ENCODE measurements around the gene DDX20. TPM values are rescaled to one million over a fixed set of nuclear protein-coding genes. Genes with fewer than 3 reads are reported as not detected.

DDX20 gene
- total RNA-seq, 1 donor from 2014 or later = 18.7 TPM

DNA sequence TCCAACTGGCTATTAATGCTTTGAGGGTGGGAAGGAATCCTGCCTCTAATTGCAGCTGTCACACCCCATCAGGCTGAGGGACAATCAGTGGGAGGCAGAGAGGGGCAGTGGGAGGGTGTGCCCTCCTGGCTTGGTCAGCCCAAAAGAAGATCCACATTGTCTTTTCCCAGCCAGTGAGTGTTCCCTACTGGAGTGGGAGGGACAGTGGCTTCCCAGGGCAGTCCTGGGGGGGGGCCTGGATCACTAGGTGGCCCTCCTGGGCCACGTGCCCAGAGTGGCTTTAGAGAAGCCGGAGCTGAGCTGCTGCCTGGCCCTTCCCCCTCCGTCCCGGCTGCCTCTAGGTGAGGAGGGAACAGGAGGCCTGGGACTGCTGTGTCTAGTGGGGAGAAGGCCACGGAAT lies 30.5 kb upstream of the DDX20 start:
- intact Hi-C loops (cut with micrococcal nuclease) = no loop called here
- no peak overlapping the region for H3K27ac Mint-ChIP-seq
- no peak for DNase-seq
- H3K9me3 Mint-ChIP-seq = no peaks in the 10 kb centered on the region
- peaks cover 7% of the 10 kb centered on the region for H3K4me1 Mint-ChIP-seq
- peaks cover 2% of the 10 kb centered on the region for H3K36me3 Mint-ChIP-seq (ENCODE audit: low read depth)
- no peaks in the 10 kb centered on the region for H3K27me3 Mint-ChIP-seq
- H3K4me3 Mint-ChIP-seq = no peak overlapping the region

DNA sequence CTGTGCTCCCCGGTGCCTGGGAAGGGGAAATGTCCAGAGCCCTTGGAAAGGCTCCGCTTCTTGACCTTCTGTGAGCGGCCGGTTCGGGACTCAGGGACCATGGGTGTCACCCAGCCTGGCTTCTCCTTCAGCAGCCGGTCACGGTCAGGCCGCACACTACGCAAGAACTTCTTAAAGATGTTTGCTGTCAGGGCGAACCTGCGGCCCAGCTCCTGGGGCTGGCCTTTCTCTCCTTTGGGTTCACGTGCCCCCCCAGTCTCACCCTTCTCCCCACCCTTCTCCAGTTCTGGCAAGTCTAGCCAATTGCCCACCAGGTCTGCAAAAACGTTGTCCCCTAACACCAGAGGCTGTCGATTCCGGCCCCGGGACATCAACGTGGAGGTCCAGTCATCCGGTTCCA lies 28.6 kb upstream of the DDX20 start:
- intact Hi-C loops (cut with micrococcal nuclease) = no loop called here
- Mint-ChIP-seq H3K27me3 (no peaks in the 10 kb centered on the region), H3K4me1 (peaks cover 7% of the 10 kb centered on the region), H3K9me3 (no peaks in the 10 kb centered on the region), H3K27ac (no peak overlapping the region), H3K36me3 (ENCODE audit: low read depth) (no peaks in the 10 kb centered on the region), H3K4me3 (no peak overlapping the region)
- DNase-seq = no peak

DNA sequence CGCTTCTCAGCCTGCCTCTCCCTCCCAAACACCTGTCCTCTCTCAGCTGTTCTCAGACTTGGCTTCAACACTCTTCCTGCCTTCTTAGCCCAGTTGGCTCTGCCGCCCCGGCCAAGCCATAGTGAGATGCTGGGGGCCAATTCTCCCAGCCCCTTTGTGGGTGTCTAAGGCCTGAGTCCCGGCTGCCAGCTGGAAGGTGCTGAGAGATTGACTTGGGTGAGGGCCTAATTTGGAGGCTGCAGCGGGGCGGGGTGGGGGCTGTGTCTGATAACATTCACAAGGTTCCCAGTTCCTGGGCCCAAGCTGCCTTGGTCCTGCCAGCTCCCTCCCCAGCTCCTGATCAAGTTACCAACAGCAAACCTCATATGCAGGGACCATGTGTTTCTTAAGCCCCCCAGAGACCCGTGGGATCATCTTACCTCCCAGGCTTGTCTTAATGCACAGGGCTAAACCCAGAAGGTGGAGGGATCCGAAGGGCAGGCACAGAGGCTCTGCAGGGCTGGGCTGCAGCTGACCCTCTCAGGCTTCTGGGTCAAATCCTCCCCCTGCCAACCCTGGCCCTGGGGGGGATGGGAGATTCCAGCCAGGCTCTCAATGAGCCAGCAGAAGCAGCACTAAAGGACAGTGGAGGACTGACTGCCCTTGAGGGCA lies 26.3 kb upstream of the DDX20 start:
- H3K4me1 Mint-ChIP-seq = peaks cover 7% of the 10 kb centered on the region
- H3K4me3 Mint-ChIP-seq = no peak overlapping the region
- DNase-seq = no peak
- no peaks in the 10 kb centered on the region for H3K27me3 Mint-ChIP-seq
- H3K27ac Mint-ChIP-seq = no peak overlapping the region
- H3K36me3 Mint-ChIP-seq (ENCODE audit: low read depth) = no peaks in the 10 kb centered on the region
- intact Hi-C loops (cut with micrococcal nuclease) = no loop called here
- no peaks in the 10 kb centered on the region for H3K9me3 Mint-ChIP-seq

DNA sequence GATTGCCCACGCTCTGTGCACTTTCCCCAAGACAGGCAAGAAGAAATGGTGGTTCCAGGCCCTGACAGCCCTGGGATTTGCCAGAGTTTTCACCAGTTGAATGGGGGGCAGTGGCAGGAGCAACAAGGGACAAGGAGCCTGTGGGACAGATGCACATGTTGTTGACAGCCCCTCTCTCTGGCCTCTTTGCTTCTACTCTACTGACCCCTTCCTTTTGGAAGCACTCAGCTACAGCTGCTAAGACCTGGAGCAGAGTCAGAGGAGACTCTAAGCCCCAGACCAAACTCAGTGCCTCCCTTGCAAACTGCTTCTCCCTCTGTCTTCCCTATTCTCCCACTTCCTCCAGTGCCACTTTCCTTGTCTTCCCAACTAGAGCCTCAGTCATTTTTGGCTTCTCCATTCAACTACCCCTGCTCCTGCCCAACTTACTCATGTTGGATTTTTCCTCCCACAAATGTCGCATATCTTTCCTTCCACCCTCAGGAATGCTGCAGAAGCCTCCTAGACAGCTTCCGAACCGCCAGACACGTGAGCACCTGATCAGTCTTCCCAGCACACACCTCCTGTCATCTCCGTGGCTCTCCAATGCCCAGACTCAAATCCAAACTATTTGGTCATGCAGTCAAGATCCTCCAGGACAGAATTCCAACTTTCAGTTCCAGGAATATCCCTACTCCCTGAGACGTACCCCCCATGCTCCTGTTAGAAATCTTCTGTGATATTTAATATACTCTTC lies 25.6 kb upstream of the DDX20 start:
- intact Hi-C loops (cut with micrococcal nuclease) = no loop called here
- Mint-ChIP-seq H3K27ac (no peak overlapping the region), H3K4me3 (no peak overlapping the region), H3K27me3 (no peaks in the 10 kb centered on the region), H3K9me3 (no peaks in the 10 kb centered on the region), H3K36me3 (ENCODE audit: low read depth) (no peaks in the 10 kb centered on the region), H3K4me1 (peaks cover 7% of the 10 kb centered on the region)
- DNase-seq = no peak

DNA sequence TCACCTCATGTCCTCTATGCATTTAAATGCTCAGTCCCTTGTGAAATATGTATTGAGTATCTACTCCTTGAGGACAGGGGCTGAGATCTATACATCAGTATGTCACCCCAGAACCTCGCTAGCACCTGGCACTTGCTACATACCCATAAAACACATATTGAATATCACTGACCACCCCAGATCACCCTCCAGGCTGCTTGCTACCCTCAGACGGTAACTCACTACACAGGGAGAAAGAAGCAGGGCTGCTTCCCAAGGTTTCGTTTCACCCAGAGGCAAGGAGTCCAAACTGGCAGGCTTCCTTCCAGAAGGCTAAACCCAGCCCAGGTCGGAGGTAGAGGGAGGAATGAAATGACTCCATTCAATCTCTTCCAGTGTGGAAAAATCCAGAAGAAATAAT lies 25.0 kb upstream of the DDX20 start:
- Mint-ChIP-seq H3K9me3 (no peaks in the 10 kb centered on the region), H3K27me3 (no peaks in the 10 kb centered on the region), H3K36me3 (ENCODE audit: low read depth) (no peaks in the 10 kb centered on the region), H3K4me1 (peaks cover 7% of the 10 kb centered on the region), H3K4me3 (no peak overlapping the region), H3K27ac (no peak overlapping the region)
- no peak for DNase-seq
- intact Hi-C loops (cut with micrococcal nuclease) = no loop called here

DNA sequence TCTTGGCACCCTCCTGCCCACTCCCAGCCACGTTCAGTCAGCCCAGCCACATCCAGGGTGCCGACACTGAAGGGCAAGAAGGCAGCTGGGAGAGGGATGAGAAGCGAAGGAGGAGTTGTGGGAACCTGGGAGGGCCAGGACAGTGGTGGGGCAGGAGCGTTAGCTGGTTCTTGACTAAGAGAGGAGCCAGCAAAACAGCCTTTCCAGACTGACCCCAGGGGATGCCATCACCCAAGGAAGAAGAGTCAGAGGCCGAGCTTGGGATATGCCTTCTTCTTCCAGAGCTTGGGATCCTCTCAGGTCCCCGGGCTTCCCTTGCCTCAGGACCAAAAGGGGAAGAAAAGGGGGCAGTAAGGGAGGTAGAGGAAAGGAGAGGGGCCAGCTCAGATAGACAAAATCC lies 23.7 kb upstream of the DDX20 start:
- Mint-ChIP-seq H3K4me1 (peaks cover 7% of the 10 kb centered on the region), H3K27ac (no peak overlapping the region), H3K4me3 (no peak overlapping the region), H3K36me3 (ENCODE audit: low read depth) (no peaks in the 10 kb centered on the region), H3K27me3 (peaks cover 2% of the 10 kb centered on the region), H3K9me3 (no peaks in the 10 kb centered on the region)
- no peak for DNase-seq
- intact Hi-C loops (cut with micrococcal nuclease) = no loop called here

DNA sequence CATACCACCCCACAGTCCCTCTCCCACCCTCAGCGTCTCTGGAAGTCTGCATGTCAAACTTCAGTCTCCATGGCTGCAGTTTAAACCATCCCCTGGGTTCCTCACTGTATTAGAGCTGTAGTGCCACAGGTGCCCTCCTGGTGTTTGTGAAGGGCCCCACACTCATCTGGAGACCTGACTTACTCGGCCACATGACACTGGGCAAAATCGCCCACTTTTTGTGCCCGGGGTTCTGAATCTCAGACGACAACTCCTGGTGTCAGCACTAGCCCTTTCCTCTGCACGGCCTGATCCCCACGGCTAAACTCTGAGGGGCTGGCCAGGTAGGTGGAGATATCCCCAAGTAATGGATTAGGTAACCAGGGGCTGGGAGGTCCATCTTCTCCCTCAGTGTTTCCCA lies 23.0 kb upstream of the DDX20 start:
- Mint-ChIP-seq H3K27me3 (peaks cover 9% of the 10 kb centered on the region), H3K36me3 (ENCODE audit: low read depth) (no peaks in the 10 kb centered on the region), H3K4me1 (peaks cover 13% of the 10 kb centered on the region), H3K27ac (no peak overlapping the region), H3K9me3 (no peaks in the 10 kb centered on the region), H3K4me3 (no peak overlapping the region)
- intact Hi-C loops (cut with micrococcal nuclease) = no loop called here
- no peak for DNase-seq

DNA sequence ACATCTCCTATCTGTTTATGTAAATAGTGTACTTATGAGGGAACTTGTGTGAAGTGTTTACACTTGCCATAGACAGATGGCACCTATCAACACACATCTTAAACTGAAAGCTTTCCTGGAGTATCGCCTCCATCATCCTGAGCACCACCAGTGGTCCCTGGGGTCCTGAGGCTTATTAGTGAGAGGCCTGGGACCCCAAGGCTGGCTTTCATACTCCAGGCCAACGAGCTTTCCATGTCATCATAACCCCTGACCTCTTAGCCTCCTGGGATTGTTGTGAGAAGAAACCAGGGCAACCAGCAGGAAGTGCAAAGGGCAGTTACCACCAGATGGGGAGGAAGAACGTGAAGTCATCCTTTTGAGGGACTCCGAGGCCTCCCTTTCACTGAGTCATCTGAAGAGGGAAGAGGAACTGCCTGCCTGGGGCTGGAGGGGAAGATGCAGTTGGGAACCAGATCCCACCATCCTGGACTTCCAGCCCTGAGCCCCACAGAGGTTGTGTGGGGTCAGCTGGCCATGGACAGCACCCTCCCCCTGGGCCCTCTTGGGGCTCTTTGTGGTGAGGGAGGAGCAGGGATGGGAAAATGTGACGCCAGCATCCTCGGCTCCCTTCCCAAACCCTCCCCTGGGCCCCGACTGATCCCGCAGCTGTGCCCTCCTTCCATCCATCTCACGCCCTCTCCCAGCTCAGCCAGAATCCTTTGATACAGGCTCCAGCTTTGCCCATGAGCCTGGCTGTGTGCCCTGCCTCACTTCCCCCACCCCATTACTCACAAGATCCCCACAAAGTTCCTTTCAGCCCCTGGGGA lies 22.3 kb upstream of the DDX20 start:
- peak overlapping the region; percentile 7 for H3K27ac Mint-ChIP-seq
- no peaks in the 10 kb centered on the region for H3K9me3 Mint-ChIP-seq
- H3K27me3 Mint-ChIP-seq = peaks cover 12% of the 10 kb centered on the region
- H3K4me1 Mint-ChIP-seq = peaks cover 17% of the 10 kb centered on the region
- no peaks in the 10 kb centered on the region for H3K36me3 Mint-ChIP-seq (ENCODE audit: low read depth)
- DNase-seq = no peak
- H3K4me3 Mint-ChIP-seq = no peak overlapping the region
- intact Hi-C loops (cut with micrococcal nuclease) = no loop called here

DNA sequence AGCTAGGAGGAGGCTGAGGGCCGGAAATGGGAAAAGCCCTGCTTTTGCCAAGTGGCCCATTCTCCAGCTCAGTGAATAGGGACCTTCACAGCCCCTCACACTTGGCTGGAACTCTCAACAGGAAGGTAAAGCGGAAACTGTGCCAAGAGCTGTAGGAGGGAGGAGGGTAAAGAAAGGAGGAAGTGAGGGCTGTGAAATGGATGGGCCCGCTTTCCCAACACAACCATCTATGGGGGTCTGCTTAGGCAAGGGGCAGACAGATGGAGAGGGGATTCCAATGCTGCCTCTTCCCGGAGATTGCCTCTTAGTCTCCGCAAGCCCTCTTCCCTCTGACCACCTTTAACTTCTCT lies 21.7 kb upstream of the DDX20 start:
- H3K27me3 Mint-ChIP-seq = peaks cover 15% of the 10 kb centered on the region
- intact Hi-C loops (cut with micrococcal nuclease) = no loop called here
- no peak overlapping the region for H3K27ac Mint-ChIP-seq
- no peaks in the 10 kb centered on the region for H3K9me3 Mint-ChIP-seq
- H3K36me3 Mint-ChIP-seq (ENCODE audit: low read depth) = no peaks in the 10 kb centered on the region
- no peak overlapping the region for H3K4me3 Mint-ChIP-seq
- peaks cover 20% of the 10 kb centered on the region for H3K4me1 Mint-ChIP-seq
- no peak for DNase-seq

DNA sequence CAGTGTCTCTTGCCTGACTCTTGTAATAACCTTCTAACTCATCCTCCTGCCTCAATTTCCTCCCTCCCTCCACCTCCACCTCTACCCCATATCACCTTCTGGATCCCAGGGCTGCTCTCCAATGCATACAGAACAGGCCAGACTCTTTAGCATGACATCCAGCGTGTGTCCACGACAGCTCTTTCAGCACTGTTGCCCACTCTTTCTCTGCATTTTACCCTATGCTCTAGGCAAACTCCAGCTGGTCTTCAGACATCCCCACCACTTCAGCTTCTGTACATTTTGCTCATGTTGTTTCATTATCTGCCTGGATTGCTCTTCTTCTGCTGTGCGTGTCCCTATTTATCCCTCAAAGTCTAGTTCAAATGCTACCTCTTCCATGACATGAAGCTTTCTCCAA lies 21.3 kb upstream of the DDX20 start:
- Mint-ChIP-seq H3K27ac (no peak overlapping the region), H3K4me3 (no peak overlapping the region), H3K4me1 (peaks cover 20% of the 10 kb centered on the region), H3K27me3 (peaks cover 15% of the 10 kb centered on the region), H3K36me3 (ENCODE audit: low read depth) (no peaks in the 10 kb centered on the region), H3K9me3 (no peaks in the 10 kb centered on the region)
- intact Hi-C loops (cut with micrococcal nuclease) = no loop called here
- no peak for DNase-seq

DNA sequence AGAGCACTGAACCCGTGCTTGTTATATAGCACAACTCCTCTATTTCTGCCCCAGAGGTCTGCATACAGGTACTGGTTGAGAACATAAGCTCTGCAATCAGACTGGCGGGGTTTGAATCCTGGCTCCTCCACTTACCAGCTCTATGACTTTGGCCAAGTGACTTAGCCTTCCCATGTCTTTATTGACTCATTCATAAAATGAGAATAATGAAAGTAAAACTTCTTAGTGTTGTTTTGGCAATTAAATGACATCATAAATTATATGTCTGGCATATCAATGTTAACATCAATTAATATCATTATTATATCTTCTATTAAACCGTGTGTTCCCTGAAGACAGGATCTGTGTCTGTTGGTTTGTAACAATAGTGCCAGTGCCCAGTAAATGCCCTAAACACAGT lies 20.8 kb upstream of the DDX20 start:
- Mint-ChIP-seq H3K36me3 (ENCODE audit: low read depth) (no peaks in the 10 kb centered on the region), H3K9me3 (no peaks in the 10 kb centered on the region), H3K4me3 (no peak overlapping the region), H3K4me1 (peaks cover 21% of the 10 kb centered on the region), H3K27ac (no peak overlapping the region), H3K27me3 (peaks cover 17% of the 10 kb centered on the region)
- no peak for DNase-seq
- intact Hi-C loops (cut with micrococcal nuclease) = loop anchor here (5.0 kb wide), 1 partner anchor 1098 kb away; no protein-coding TSS in a partner anchor

DNA sequence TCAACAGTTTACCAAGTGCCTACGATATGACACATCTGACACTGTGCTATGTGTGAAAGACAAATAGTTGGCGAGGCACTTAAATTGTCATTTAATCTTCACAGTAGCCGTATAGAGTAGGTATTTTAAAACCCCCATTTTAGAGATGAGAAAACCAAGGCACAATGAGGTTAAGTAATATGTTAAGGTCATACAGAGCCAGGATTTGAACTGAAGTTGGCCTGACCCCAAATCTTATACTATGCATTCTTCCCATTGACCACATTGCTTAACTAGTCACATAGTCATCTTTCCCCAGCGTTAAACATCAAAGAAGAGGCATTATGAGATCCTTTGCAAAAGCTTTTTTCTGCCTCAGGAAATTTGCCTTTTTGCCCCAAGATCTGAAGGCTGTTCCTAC lies 20.4 kb upstream of the DDX20 start:
- no peaks in the 10 kb centered on the region for H3K36me3 Mint-ChIP-seq (ENCODE audit: low read depth)
- no peak for DNase-seq
- peaks cover 19% of the 10 kb centered on the region for H3K27me3 Mint-ChIP-seq
- peaks cover 22% of the 10 kb centered on the region for H3K4me1 Mint-ChIP-seq
- no peak overlapping the region for H3K27ac Mint-ChIP-seq
- H3K9me3 Mint-ChIP-seq = no peaks in the 10 kb centered on the region
- intact Hi-C loops (cut with micrococcal nuclease) = loop anchor here (5.0 kb wide), 1 partner anchor 1098 kb away; no protein-coding TSS in a partner anchor
- no peak overlapping the region for H3K4me3 Mint-ChIP-seq

DNA sequence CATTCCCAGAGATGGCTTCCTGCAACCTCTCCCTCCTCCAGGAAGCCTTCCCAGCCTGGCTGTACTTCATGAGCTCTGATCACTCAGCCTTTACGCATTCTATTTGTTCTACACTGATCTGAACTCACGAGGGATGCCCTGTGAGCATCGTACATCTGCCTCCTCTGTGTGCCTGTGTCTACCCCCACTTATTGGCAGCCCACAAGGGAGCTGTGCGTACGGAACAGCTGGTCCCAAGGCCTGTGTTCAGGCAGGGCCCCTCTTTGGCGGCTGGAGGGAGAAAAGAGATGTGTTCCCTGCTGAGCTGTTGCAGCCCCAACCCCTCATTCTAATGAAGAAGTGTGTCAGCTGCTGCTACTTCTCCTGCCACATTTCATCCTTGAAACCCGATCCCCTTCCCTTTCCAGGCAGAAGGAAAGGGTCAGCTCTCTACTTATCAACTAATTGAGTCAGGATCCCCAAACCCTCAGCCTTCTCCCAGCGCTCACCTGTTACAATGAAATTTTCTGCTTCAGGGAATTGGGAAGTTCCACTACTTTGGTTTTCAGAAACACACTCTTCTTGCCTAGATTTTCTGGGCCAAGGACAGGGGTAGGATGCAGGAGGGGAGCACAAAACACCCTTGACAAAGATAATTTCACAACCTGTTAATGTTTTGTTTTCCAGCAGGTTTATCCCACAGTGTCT lies 19.7 kb upstream of the DDX20 start:
- DNase-seq = no peak
- Mint-ChIP-seq H3K36me3 (ENCODE audit: low read depth) (no peaks in the 10 kb centered on the region), H3K9me3 (no peaks in the 10 kb centered on the region), H3K4me3 (no peak overlapping the region), H3K4me1 (peaks cover 28% of the 10 kb centered on the region), H3K27ac (no peak overlapping the region), H3K27me3 (peaks cover 26% of the 10 kb centered on the region)
- intact Hi-C loops (cut with micrococcal nuclease) = loop anchor here (5.0 kb wide), 1 partner anchor 1099 kb away; no protein-coding TSS in a partner anchor

Data from activated CD4-positive, alpha-beta T cell treated with anti-CD3 and anti-CD28 coated beads, Interleukin-2, amount 10 ng/mL, durations not matched to agents 24 days and 14 days (primary cell).